SK-N-MC (cell line): ENCODE data around the gene HEMK1.

Experiments
- EZH2 ChIP-seq: fragments of 200-600 bp; sonication (generic); IDR thresholded peaks from one replicate; pipeline ENCODE4 v1.6.1; 2017; ENCODE audit warnings: antibody characterized with exemption
- FOXP2 ChIP-seq: optimal IDR thresholded peaks from 2 replicates; pipeline ENCODE3; 2011; ENCODE audit warnings: mild to moderate bottlenecking, moderate library complexity; ENCODE audit not compliant: insufficient read depth; ENCODE audit errors: extremely low read length, control extremely low read depth
- POLR2AphosphoS5 ChIP-seq: IDR thresholded peaks from 2 replicates; pipeline ENCODE4 v1.6.1; 2012; ENCODE audit warnings: mild to moderate bottlenecking, low read depth, low read length, borderline replicate concordance

- TF ChIP-seq POLR2AphosphoS5: no peak
- TF ChIP-seq EZH2: no peak
- TF ChIP-seq FOXP2: no peak
These were observed 5.1 kb downstream of the HEMK1 start for GRCh38 chr3:50574444-50574831.
